CD14-positive monocyte (primary cell): ENCODE measurements around the gene SFN. TPM values are rescaled to one million over a fixed set of nuclear protein-coding genes. Genes with fewer than 3 reads are reported as not detected.

Experiments used
- DNase-seq, 3 donors: peaks; one replicate each; pipeline ENCODE4 v3.0.0-alpha.2; 2011 to 2022
- H2AFZ ChIP-seq: 2 replicates; pipeline ENCODE4 v1.6.0; 2012; ENCODE audit warnings: mild to moderate bottlenecking, low read depth, low read length, inconsistent platforms; ENCODE audit not compliant: insufficient read depth, poor library complexity, severe bottlenecking
- H3K27ac ChIP-seq, 2 donors: 1 replicate in 1 of 2; 2 replicates in 1 of 2; pipeline ENCODE4 v1.5.1; 2012 to 2013; ENCODE audit warnings: low read length in 2 of 2, control low read depth in 1 of 2, inconsistent platforms in 1 of 2, low read depth in 1 of 2, mild to moderate bottlenecking in 1 of 2
- H3K27me3 ChIP-seq, 2 donors: one replicate each; pipeline versions ENCODE4 v1.6.0 to v1.6.1; 2011 to 2013; ENCODE audit warnings: low read length in 2 of 2; ENCODE audit not compliant: control insufficient read depth in 2 of 2, insufficient read depth in 2 of 2
- H3K36me3 ChIP-seq, 2 donors: replicated peaks in 1 of 2; 1 replicate in 1 of 2; 2 replicates in 1 of 2; pipeline versions ENCODE4 v1.5.1 to v1.6.1; 2012 to 2013; ENCODE audit warnings: low read length in 2 of 2, control low read depth in 1 of 2, inconsistent platforms in 1 of 2, mild to moderate bottlenecking in 1 of 2; ENCODE audit not compliant: insufficient read depth in 2 of 2, control insufficient read depth in 1 of 2
- H3K4me1 ChIP-seq, 2 donors: 1 replicate in 1 of 2; 2 replicates in 1 of 2; pipeline versions ENCODE4 v1.5.1 to v1.6.1; 2012 to 2013; ENCODE audit warnings: low read length in 2 of 2, control low read depth in 1 of 2, inconsistent platforms in 1 of 2, mild to moderate bottlenecking in 1 of 2, moderate library complexity in 1 of 2; ENCODE audit not compliant: insufficient read depth in 2 of 2, control insufficient read depth in 1 of 2
- H3K4me2 ChIP-seq: replicated peaks from 2 replicates; pipeline ENCODE3; 2012; ENCODE audit warnings: low read length, moderate library complexity, mild to moderate bottlenecking; ENCODE audit not compliant: poor library complexity, severe bottlenecking; ENCODE audit errors: extremely low read depth
- H3K4me3 ChIP-seq, 3 experiments: fragments of 200-600 bp in 1 of 3; sonication (generic) in 1 of 3; replicated peaks in 1 of 3; 1 replicate in 2 of 3; 2 replicates in 1 of 3; pipeline ENCODE4 v1.5.1; 2011 to 2013; ENCODE audit warnings: low read length in 3 of 3, mild to moderate bottlenecking in 3 of 3, control low read depth in 2 of 3, low read depth in 2 of 3, inconsistent platforms in 1 of 3, moderate library complexity in 1 of 3
- H3K79me2 ChIP-seq: 2 replicates; pipeline ENCODE4 v1.6.0; 2012; ENCODE audit warnings: mild to moderate bottlenecking, control low read depth, inconsistent platforms, low read length, moderate library complexity; ENCODE audit not compliant: insufficient read depth
- H3K9ac ChIP-seq: 2 replicates; pipeline ENCODE4 v1.6.0; 2017; ENCODE audit warnings: low read length, mild to moderate bottlenecking; ENCODE audit not compliant: insufficient read depth, poor library complexity, severe bottlenecking
- H3K9me3 ChIP-seq, 2 donors: replicated peaks in 1 of 2; 1 replicate in 1 of 2; 2 replicates in 1 of 2; pipeline versions ENCODE4 v1.5.1 to v1.6.1; 2012 to 2013; ENCODE audit warnings: low read length in 2 of 2, control low read depth in 1 of 2; ENCODE audit not compliant: control insufficient read depth in 1 of 2, insufficient read depth in 1 of 2
- H4K20me1 ChIP-seq: 2 replicates; pipeline ENCODE4 v1.6.0; 2012; ENCODE audit warnings: mild to moderate bottlenecking, low read length, control low read depth, moderate library complexity; ENCODE audit not compliant: insufficient read depth
- H3K27ac Mint-ChIP-seq, 7 donors: one replicate each; pipeline ENCODE4 v1.8.0; 2020; ENCODE audit warnings: mild to moderate bottlenecking in 7 of 7, mixed read lengths in 7 of 7, moderate library complexity in 6 of 7, inconsistent platforms in 2 of 7
- H3K27me3 Mint-ChIP-seq, 3 donors: one replicate each; pipeline ENCODE4 v1.8.0; 2021 to 2022; ENCODE audit warnings: low read depth in 3 of 3, mild to moderate bottlenecking in 3 of 3, mixed read lengths in 3 of 3, moderate library complexity in 3 of 3, inconsistent platforms in 1 of 3
- H3K36me3 Mint-ChIP-seq, 2 donors: one replicate each; pipeline ENCODE4 v1.8.0; 2020; ENCODE audit warnings: mixed read lengths in 2 of 2, inconsistent platforms in 1 of 2, mild to moderate bottlenecking in 1 of 2
- H3K4me1 Mint-ChIP-seq: one replicate; pipeline ENCODE4 v1.8.0; 2020; ENCODE audit warnings: mild to moderate bottlenecking, mixed read lengths
- H3K4me3 Mint-ChIP-seq, 2 donors: one replicate each; pipeline ENCODE4 v1.8.0; 2020; ENCODE audit warnings: mild to moderate bottlenecking in 2 of 2, mixed read lengths in 2 of 2, moderate library complexity in 1 of 2
- H3K9me3 Mint-ChIP-seq, 7 donors: one replicate each; pipeline ENCODE4 v1.8.0; 2020 to 2022; ENCODE audit warnings: mixed read lengths in 7 of 7, mild to moderate bottlenecking in 6 of 7, moderate library complexity in 6 of 7, inconsistent platforms in 2 of 7
- WGBS: methylation state at CpG from one replicate; pipeline ENCODE4 v1.1.5; 2013; ENCODE audit warnings: missing lambda C conversion rate; ENCODE audit not compliant: insufficient coverage; 5-methylcytosine and 5-hydroxymethylcytosine counted together
- intact Hi-C, 2 donors: fragments of 100-400 bp; cut with micrococcal nuclease; formaldehyde crosslinking; loops; one replicate each; pipeline versions ENCODE4 v1.15.0 to v1.15.1; 2023
- polyA plus RNA-seq, 3 donors: library from polyadenylated mRNA; depleted of rRNA in 1 of 3; unstranded in 2 of 3; stranded (reverse) in 1 of 3; fragments of 300-500 nt in 2 of 3; fragments of >200 nt in 1 of 3; fragmentation: Illumina TruSeq in 2 of 3; gene quantifications; 1 replicate in 2 of 3; 2 replicates in 1 of 3; pipeline ENCODE4 v1.2.3, GENCODE V29; 2012 to 2021
- TF ChIP-seq, protein P1 (sequence below): fragments of 200-600 bp; IDR thresholded peaks from one replicate; pipeline ENCODE4 v1.8.0; 2022; ENCODE audit warnings: antibody characterized with exemption, mild to moderate bottlenecking

SFN gene
- polyA plus RNA-seq, 3 donors: 0.36 TPM; not detected in 2

DNA sequence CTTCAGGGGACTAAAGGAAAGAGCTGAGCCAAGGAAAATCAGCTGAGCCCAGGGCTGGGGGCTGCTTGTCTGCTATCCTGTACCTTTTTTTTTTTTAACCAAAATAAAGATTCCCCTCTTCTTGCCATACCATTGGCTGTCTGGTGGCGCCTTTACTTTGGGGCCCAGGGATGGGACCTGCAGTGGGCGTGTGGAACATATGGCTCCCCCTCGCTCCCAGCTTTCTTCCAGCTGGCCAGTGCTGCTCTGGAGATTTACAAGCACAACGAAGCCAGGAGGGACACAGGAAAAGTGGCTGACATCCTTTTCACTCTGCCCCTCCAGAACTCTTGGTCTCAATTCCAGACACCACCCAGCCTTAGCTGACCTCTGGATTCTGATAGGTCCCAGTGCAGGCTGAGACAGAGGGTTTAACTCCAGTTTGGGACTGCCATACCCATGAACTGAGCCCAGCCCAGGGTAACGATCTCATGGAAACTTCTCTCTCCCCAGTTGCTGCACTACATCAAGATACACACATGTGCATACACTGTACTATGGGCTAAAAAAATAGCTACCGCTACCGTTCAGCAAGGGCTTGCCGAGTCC, 5.4 kb upstream of the SFN start:
- Histone ChIP-seq H3K27ac (no peak overlapping the region), H3K4me1 (no peaks in the 10 kb centered on the region), H3K9ac (no peak overlapping the region), H3K36me3 (peaks cover 31 to 51% of the 10 kb centered on the region in 2 donors), H3K4me3 (no peak overlapping the region), H2AFZ (no peak overlapping the region), H3K9me3 (no peaks in the 10 kb centered on the region), H3K4me2 (no peak overlapping the region), H4K20me1 (peaks cover 18% of the 10 kb centered on the region), H3K27me3 (no peaks in the 10 kb centered on the region), H3K79me2 (no peaks in the 10 kb centered on the region)
- DNase-seq: no peak
- peaks cover 33 to 52% of the 10 kb centered on the region in 2 donors for H3K36me3 Mint-ChIP-seq
- H3K9me3 Mint-ChIP-seq: no peaks in the 10 kb centered on the region
- H3K4me1 Mint-ChIP-seq: peaks cover 2% of the 10 kb centered on the region
- intact Hi-C loops: no loop called here
- TF ChIP-seq, protein P1, sequence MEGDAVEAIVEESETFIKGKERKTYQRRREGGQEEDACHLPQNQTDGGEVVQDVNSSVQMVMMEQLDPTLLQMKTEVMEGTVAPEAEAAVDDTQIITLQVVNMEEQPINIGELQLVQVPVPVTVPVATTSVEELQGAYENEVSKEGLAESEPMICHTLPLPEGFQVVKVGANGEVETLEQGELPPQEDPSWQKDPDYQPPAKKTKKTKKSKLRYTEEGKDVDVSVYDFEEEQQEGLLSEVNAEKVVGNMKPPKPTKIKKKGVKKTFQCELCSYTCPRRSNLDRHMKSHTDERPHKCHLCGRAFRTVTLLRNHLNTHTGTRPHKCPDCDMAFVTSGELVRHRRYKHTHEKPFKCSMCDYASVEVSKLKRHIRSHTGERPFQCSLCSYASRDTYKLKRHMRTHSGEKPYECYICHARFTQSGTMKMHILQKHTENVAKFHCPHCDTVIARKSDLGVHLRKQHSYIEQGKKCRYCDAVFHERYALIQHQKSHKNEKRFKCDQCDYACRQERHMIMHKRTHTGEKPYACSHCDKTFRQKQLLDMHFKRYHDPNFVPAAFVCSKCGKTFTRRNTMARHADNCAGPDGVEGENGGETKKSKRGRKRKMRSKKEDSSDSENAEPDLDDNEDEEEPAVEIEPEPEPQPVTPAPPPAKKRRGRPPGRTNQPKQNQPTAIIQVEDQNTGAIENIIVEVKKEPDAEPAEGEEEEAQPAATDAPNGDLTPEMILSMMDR: no peak
- 93% methylated on average over 5 of the region's 8 CpGs for WGBS
- peak overlapping the region in 1 of 7 donors; percentile 2 for H3K27ac Mint-ChIP-seq
- H3K27me3 Mint-ChIP-seq: peaks cover 0 to 3% (median 3%) of the 10 kb centered on the region in 3 donors
- H3K4me3 Mint-ChIP-seq: no peak overlapping the region

DNA sequence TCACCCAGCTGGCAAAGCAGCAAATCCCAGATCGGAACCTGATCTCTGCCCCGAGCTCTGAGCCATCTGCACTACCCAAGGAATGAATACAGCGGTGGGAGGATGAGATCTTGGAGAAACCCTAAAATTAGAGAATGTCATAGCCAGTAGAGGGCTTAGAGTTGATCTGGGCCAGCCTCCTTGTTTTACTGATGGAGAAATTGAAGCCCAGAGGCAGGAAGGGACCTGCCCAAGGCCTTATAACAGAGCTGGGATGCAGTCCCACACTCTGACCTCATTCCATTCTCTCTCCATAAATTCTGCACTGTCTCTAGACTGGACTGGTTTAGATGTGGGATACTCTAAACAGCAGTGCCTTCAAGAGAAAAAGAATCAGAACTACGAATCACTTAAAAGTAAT, 4.8 kb upstream of the SFN start:
- Histone ChIP-seq H3K4me2 (no peak overlapping the region), H3K27ac (no peak overlapping the region), H2AFZ (no peak overlapping the region), H3K9ac (no peak overlapping the region), H3K27me3 (no peaks in the 10 kb centered on the region), H3K4me1 (no peaks in the 10 kb centered on the region), H3K79me2 (no peaks in the 10 kb centered on the region), H4K20me1 (peaks cover 12% of the 10 kb centered on the region), H3K9me3 (no peaks in the 10 kb centered on the region), H3K4me3 (no peak overlapping the region), H3K36me3 (peaks cover 26 to 45% of the 10 kb centered on the region in 2 donors)
- TF ChIP-seq, protein P1: no peak
- H3K27ac Mint-ChIP-seq: peak overlapping the region in 1 of 7 donors; percentile 2
- DNase-seq: no peak
- no peak overlapping the region for H3K4me3 Mint-ChIP-seq
- no peaks in the 10 kb centered on the region for H3K9me3 Mint-ChIP-seq
- H3K4me1 Mint-ChIP-seq: peaks cover 5% of the 10 kb centered on the region
- no CpG with 5 or more reads among the region's 4 CpGs for WGBS
- intact Hi-C loops: no loop called here
- peaks cover 27 to 46% of the 10 kb centered on the region in 2 donors for H3K36me3 Mint-ChIP-seq
- H3K27me3 Mint-ChIP-seq: peaks cover 0 to 4% (median 4%) of the 10 kb centered on the region in 3 donors
